Measurements from ENCODE around the gene WDR11.
A peak's percentile ranks its signal among the peaks of the same experiment; 100 is the strongest.

Gene WDR11

GRCh38 chr10:120850911-120851865 is at the start of gene WDR11:
WDR11 (plus strand) TSS chr10:120851362; CDS start chr10:120851421, 59 bp downstream.
- peak; percentile 94 for DNase-seq

GRCh38 chr10:120802935-120803334 is 48.2 kb upstream of the WDR11 start:
- no peak for DNase-seq

- DNase-seq: no peak
Measured at GRCh38 chr10:120803972-120804371, 47.2 kb upstream of the WDR11 start.

- DNase-seq: no peak
Measured at GRCh38 chr10:120805014-120805812, 45.9 kb upstream of the WDR11 start.

- no peak for DNase-seq
Measured at GRCh38 chr10:120806081-120806480, 45.1 kb upstream of the WDR11 start.

- DNase-seq: no peak
Measured at GRCh38 chr10:120810298-120810697, 40.9 kb upstream of the WDR11 start.

GRCh38 chr10:120813085-120813484 is 38.1 kb upstream of the WDR11 start:
- DNase-seq: no peak

GRCh38 chr10:120818301-120818700 is 32.9 kb upstream of the WDR11 start:
- DNase-seq: no peak

GRCh38 chr10:120819366-120819765 is 31.8 kb upstream of the WDR11 start:
- DNase-seq: no peak

- no peak for DNase-seq
Measured at GRCh38 chr10:120823266-120823665, 27.9 kb upstream of the WDR11 start.

- DNase-seq: peak; percentile 27
Measured at GRCh38 chr10:120824881-120825309, 26.3 kb upstream of the WDR11 start.

- DNase-seq: no peak
Measured at GRCh38 chr10:120825878-120826769, 25.0 kb upstream of the WDR11 start.

- no peak for DNase-seq
Measured at GRCh38 chr10:120827251-120827875, 23.8 kb upstream of the WDR11 start.

- no peak for DNase-seq
Measured at GRCh38 chr10:120828763-120829319, 22.3 kb upstream of the WDR11 start.

GRCh38 chr10:120832106-120832505 is 19.1 kb upstream of the WDR11 start:
- DNase-seq: no peak

GRCh38 chr10:120833222-120833928 is 17.8 kb upstream of the WDR11 start:
- DNase-seq: no peak

GRCh38 chr10:120835603-120836002 is 15.6 kb upstream of the WDR11 start:
- no peak for DNase-seq

- no peak for DNase-seq
Measured at GRCh38 chr10:120838941-120839340, 12.2 kb upstream of the WDR11 start.

- no peak for DNase-seq
Measured at GRCh38 chr10:120841522-120842189, 9.5 kb upstream of the WDR11 start.

GRCh38 chr10:120854388-120854787 is 3.2 kb downstream of the WDR11 start:
- DNase-seq: no peak

Measured in right hindlimb (tissue), 1 donor.